ENCODE data around the gene LGALS7. TPM values are rescaled to one million over a fixed set of nuclear protein-coding genes. Genes with fewer than 3 reads are reported as not detected.
"Not testable (repeated sequence)": the region's sequence is repeated elsewhere in the genome, so short reads cannot be mapped to it uniquely, and the experiment has no call there.

Gene LGALS7
- total RNA-seq, 1 donor from 2014 or later = not detected

DNA sequence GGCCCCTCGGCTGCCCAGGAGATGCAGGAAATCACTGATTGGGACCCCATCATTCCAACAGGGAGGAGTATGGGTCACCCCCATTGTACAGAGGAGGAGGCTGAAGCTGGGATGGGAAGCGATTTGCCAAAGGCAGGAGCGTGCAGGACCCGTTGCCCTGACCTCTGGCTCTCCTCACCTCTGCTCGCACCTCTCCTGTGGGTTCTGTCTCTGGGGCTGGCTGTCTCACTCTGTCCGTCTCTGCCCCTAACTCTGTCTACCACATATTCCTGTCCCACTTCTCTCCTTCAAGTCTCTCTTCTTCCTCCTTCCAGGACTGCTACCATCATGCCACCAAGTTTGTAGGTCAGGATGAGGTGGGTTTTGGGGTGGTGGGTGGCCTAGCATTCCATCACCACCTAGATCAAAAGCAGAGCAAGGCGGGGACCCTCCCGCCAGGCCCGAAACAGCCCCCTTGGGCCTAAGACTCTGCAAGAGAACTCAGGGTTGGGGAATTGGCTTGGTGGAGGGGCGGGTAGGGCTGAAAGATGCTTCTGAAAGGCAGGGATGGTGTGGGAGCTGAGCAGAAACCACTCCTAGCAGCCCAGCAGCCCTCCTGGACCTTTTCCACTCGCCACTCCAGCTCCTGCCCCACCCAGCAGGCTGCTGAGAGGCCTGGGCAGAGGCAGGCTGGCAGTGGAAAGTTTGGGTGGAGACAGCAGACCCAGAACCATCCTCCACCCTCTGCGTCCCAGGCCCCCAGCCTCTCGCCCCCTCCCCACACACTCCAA lies 1.0 kb upstream of the LGALS7 start:
- TF ChIP-seq EZH2 (IDR thresholded peaks at IDR 0.05; ENCODE audit: insufficient read depth, low read length) = no peak
- TF ChIP-seq, protein P1, sequence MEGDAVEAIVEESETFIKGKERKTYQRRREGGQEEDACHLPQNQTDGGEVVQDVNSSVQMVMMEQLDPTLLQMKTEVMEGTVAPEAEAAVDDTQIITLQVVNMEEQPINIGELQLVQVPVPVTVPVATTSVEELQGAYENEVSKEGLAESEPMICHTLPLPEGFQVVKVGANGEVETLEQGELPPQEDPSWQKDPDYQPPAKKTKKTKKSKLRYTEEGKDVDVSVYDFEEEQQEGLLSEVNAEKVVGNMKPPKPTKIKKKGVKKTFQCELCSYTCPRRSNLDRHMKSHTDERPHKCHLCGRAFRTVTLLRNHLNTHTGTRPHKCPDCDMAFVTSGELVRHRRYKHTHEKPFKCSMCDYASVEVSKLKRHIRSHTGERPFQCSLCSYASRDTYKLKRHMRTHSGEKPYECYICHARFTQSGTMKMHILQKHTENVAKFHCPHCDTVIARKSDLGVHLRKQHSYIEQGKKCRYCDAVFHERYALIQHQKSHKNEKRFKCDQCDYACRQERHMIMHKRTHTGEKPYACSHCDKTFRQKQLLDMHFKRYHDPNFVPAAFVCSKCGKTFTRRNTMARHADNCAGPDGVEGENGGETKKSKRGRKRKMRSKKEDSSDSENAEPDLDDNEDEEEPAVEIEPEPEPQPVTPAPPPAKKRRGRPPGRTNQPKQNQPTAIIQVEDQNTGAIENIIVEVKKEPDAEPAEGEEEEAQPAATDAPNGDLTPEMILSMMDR (IDR thresholded peaks at IDR 0.05; ENCODE audit: insufficient read depth, low read depth, low read length) = no peak
- peaks cover 1% of the 10 kb centered on the region for H3K9me3 Mint-ChIP-seq (ENCODE audit: unreplicated experiment)
- no peak overlapping the region for H3K27ac Mint-ChIP-seq (ENCODE audit: unreplicated experiment)
- Histone ChIP-seq H3K9me3 (ENCODE audit: insufficient read depth, low read depth, low read length) (no peaks in the 10 kb centered on the region), H3K27me3 (ENCODE audit: insufficient read depth, low read length) (no peaks in the 10 kb centered on the region), H3K79me2 (ENCODE audit: insufficient read depth, low read length) (no peaks in the 10 kb centered on the region), H3K9ac (ENCODE audit: low read length) (no peak overlapping the region), H3K27ac (ENCODE audit: low read depth, low read length) (no peak overlapping the region), H3K4me3 (ENCODE audit: insufficient read depth, low read depth, low read length) (no peak overlapping the region), H4K20me1 (ENCODE audit: insufficient read depth, low read length) (no peaks in the 10 kb centered on the region), H3K4me1 (ENCODE audit: insufficient read depth, low read length) (no peaks in the 10 kb centered on the region), H3K4me2 (ENCODE audit: low read length) (no peak overlapping the region), H3K36me3 (ENCODE audit: insufficient read depth, low read length) (no peaks in the 10 kb centered on the region), H2AFZ (ENCODE audit: low read depth, low read length) (no peak overlapping the region)
- H3K4me3 Mint-ChIP-seq (ENCODE audit: unreplicated experiment) = no peak overlapping the region
- FAIRE-seq = no peak
- no peaks in the 10 kb centered on the region for H3K4me1 Mint-ChIP-seq (ENCODE audit: low read depth, unreplicated experiment)
- no peaks in the 10 kb centered on the region for H3K36me3 Mint-ChIP-seq (ENCODE audit: low read depth, unreplicated experiment)
- peaks cover 10% of the 10 kb centered on the region for H3K27me3 Mint-ChIP-seq (ENCODE audit: low read depth, unreplicated experiment)
- DNase-seq (ENCODE audit: low read depth) = no peak

DNA sequence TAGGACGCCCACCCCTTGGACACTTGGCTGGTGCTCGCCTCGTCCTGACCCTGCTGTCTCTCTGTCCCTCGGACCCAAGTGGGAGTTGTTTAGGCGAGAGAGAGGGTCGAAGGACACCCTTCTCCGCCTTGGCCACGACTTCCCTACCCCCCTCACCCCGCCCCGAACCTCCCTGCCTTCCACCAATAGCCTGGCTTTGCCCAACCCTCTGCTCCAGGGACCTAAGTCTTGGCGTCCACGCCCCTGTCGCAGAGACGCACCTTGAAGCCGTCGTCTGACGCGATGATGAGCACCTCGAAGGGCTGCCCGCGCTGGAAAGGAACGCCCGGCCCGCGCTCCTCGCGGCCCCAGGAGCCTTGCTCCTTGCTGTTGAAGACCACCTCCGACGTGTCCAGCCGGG lies 1.7 kb downstream of the LGALS7 start:
- H3K27ac Mint-ChIP-seq (ENCODE audit: unreplicated experiment); H3K9ac ChIP-seq (ENCODE audit: low read length); H3K27me3 ChIP-seq (ENCODE audit: insufficient read depth, low read length); H3K4me2 ChIP-seq (ENCODE audit: low read length); H3K79me2 ChIP-seq (ENCODE audit: insufficient read depth, low read length); H3K9me3 ChIP-seq (ENCODE audit: insufficient read depth, low read depth, low read length); H3K9me3 Mint-ChIP-seq (ENCODE audit: unreplicated experiment); H4K20me1 ChIP-seq (ENCODE audit: insufficient read depth, low read length); H3K36me3 Mint-ChIP-seq (ENCODE audit: low read depth, unreplicated experiment); H3K4me1 ChIP-seq (ENCODE audit: insufficient read depth, low read length); H3K4me1 Mint-ChIP-seq (ENCODE audit: low read depth, unreplicated experiment); H3K36me3 ChIP-seq (ENCODE audit: insufficient read depth, low read length); H3K27ac ChIP-seq (ENCODE audit: low read depth, low read length); DNase-seq (ENCODE audit: low read depth); H3K4me3 Mint-ChIP-seq (ENCODE audit: unreplicated experiment); H2AFZ ChIP-seq (ENCODE audit: low read depth, low read length); H3K4me3 ChIP-seq (ENCODE audit: insufficient read depth, low read depth, low read length); H3K27me3 Mint-ChIP-seq (ENCODE audit: low read depth, unreplicated experiment); FAIRE-seq: not testable (repeated sequence)

DNA sequence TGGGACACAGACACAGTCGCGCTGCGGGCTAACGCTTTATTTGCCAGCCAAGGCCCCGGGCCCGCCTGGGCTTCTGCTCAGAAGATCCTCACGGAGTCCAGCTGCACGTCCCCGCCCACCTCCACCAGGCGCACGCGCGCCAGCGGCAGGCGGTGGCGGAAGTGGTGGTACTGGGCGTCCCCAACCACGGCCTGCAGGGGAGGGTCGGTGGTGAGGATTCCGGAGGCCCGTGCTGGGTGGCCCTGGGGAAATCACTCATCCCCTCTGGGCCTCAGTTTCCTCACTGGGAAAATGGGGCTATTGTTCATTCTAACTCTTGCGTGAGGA lies 2.4 kb downstream of the LGALS7 start:
- H3K27me3 ChIP-seq (ENCODE audit: insufficient read depth, low read length); H3K9ac ChIP-seq (ENCODE audit: low read length); H4K20me1 ChIP-seq (ENCODE audit: insufficient read depth, low read length); DNase-seq (ENCODE audit: low read depth); H3K9me3 Mint-ChIP-seq (ENCODE audit: unreplicated experiment); H3K27me3 Mint-ChIP-seq (ENCODE audit: low read depth, unreplicated experiment); H3K4me1 ChIP-seq (ENCODE audit: insufficient read depth, low read length); H3K4me3 Mint-ChIP-seq (ENCODE audit: unreplicated experiment); H3K4me3 ChIP-seq (ENCODE audit: insufficient read depth, low read depth, low read length); H3K4me2 ChIP-seq (ENCODE audit: low read length); H3K4me1 Mint-ChIP-seq (ENCODE audit: low read depth, unreplicated experiment); H3K36me3 ChIP-seq (ENCODE audit: insufficient read depth, low read length); H3K27ac Mint-ChIP-seq (ENCODE audit: unreplicated experiment); H3K79me2 ChIP-seq (ENCODE audit: insufficient read depth, low read length); H3K27ac ChIP-seq (ENCODE audit: low read depth, low read length); H3K36me3 Mint-ChIP-seq (ENCODE audit: low read depth, unreplicated experiment); H2AFZ ChIP-seq (ENCODE audit: low read depth, low read length); H3K9me3 ChIP-seq (ENCODE audit: insufficient read depth, low read depth, low read length): not testable (repeated sequence)
- peak; percentile 45 for FAIRE-seq

DNA sequence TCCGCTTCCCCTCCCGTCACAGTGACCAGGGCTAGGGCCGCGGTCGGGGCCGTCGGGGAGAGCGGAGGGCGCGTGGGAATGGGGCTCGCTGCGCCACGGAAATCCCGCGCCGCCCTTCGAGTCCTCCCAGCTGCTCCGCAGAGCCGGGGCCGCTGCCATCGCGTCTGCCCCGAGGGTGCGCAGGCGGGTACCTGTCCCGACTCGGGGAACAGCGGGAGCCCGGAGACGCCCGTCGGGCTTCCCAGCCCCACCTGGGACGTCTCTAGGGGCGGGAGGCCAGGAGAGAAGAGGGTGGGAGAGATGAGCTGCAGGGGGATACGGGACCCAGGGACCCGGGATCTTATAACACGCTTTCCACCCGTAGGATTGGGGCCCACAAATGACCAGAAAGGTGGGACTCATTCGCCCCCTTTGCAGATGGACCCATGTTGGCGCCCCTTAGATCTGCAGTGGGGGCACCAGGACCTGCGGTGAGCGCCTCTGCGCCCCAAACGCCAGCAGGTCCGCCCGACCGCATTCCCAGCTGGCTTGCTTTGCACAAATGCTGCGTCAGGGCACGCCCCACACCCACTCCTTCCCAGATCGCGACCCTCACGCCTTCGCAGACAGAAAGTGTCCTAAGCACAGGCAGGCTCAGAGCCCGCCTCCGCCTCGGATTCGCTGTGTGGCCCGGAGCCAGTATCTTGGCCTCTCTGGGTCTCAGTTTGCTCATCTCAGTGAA lies 2.9 kb downstream of the LGALS7 start:
- H3K4me3 ChIP-seq (ENCODE audit: insufficient read depth, low read depth, low read length); H3K27ac Mint-ChIP-seq (ENCODE audit: unreplicated experiment); H3K36me3 ChIP-seq (ENCODE audit: insufficient read depth, low read length); DNase-seq (ENCODE audit: low read depth); H3K4me1 ChIP-seq (ENCODE audit: insufficient read depth, low read length); H3K79me2 ChIP-seq (ENCODE audit: insufficient read depth, low read length); H3K27ac ChIP-seq (ENCODE audit: low read depth, low read length); H3K4me1 Mint-ChIP-seq (ENCODE audit: low read depth, unreplicated experiment); H4K20me1 ChIP-seq (ENCODE audit: insufficient read depth, low read length); H3K9ac ChIP-seq (ENCODE audit: low read length); H3K9me3 Mint-ChIP-seq (ENCODE audit: unreplicated experiment); H3K27me3 ChIP-seq (ENCODE audit: insufficient read depth, low read length); H3K9me3 ChIP-seq (ENCODE audit: insufficient read depth, low read depth, low read length); H3K4me3 Mint-ChIP-seq (ENCODE audit: unreplicated experiment); H3K36me3 Mint-ChIP-seq (ENCODE audit: low read depth, unreplicated experiment); H3K27me3 Mint-ChIP-seq (ENCODE audit: low read depth, unreplicated experiment); FAIRE-seq: not testable (repeated sequence)
- Histone ChIP-seq H2AFZ (ENCODE audit: low read depth, low read length) (peak overlapping the region; percentile 94), H3K4me2 (ENCODE audit: low read length) (peak overlapping the region; percentile 57)

Measured in astrocyte (in vitro differentiated cells and primary cell).